Upper lobe of right lung (tissue), 1 donor: ENCODE data around the gene FSHR. TPM values are rescaled to one million over a fixed set of nuclear protein-coding genes. Genes with fewer than 3 reads are reported as not detected.

ENCODE experiments used
- ATAC-seq: fragments of 200-7000 bp; cut with Tn5 transposase; one replicate; pipeline ENCODE4 v1.9.1; 2020; ENCODE audit warnings: mild to moderate bottlenecking, moderate library complexity
- DNase-seq: peaks from one replicate; pipeline ENCODE4 v3.0.0-alpha.2; 2020
- H3K27ac ChIP-seq: fragments of 200-600 bp; one replicate; pipeline ENCODE4 v1.8.0; 2022
- H3K27me3 ChIP-seq: fragments of 200-600 bp; one replicate; pipeline ENCODE4 v1.8.0; 2022; ENCODE audit warnings: mild to moderate bottlenecking
- H3K36me3 ChIP-seq: fragments of 200-600 bp; one replicate; pipeline ENCODE4 v1.8.0; 2022
- H3K4me1 ChIP-seq: fragments of 200-600 bp; one replicate; pipeline ENCODE4 v1.8.0; 2022
- H3K4me3 ChIP-seq: fragments of 200-600 bp; one replicate; pipeline ENCODE4 v1.8.0; 2022; ENCODE audit warnings: mild to moderate bottlenecking
- H3K9me3 ChIP-seq: fragments of 200-600 bp; one replicate; pipeline ENCODE4 v1.8.0; 2022
- CTCF ChIP-seq: fragments of 200-600 bp; IDR thresholded peaks from one replicate; pipeline ENCODE4 v1.8.0; 2022; ENCODE audit warnings: antibody characterized with exemption
- intact Hi-C: fragments of 100-400 bp; cut with DNase I; formaldehyde crosslinking; loops from one replicate; pipeline ENCODE4 v1.11.0; 2022
- total RNA-seq: library from RNA; stranded (reverse); fragmentation: NEBNext Ultra II Directional; extraction: Animal tissue kit (Norgen Biotek cat#: 25700); gene quantifications from one replicate; pipeline ENCODE4 v1.2.1, GENCODE V29; 2021
- donor health status: DM: no; HTN: yes; CAD: no; lungs with severe emphysema.

Gene FSHR
- total RNA-seq, 1 donor from 2014 or later, result not detected

DNA sequence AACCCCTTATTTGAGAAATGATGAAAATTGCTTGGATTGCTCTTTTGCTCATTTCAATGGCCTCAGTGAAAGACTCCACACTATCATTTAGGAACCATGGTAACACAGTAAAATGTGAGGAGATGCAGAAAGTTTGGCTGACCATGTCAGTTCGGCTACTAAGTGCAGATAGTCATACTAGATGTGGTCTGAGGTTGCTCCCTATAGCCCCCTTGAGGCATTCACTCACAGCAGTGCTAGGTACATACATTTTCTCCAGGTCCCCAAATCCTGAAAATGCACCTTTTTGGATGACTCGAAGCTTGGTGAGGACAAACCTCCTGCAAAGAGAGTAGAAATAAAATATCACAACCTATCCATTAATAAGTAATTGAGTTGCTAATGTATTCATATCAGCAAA is 86.3 kb downstream of the FSHR start:
- ATAC-seq (no peak), DNase-seq (no peak)
- Histone ChIP-seq H3K27ac (no peak overlapping the region), H3K36me3 (no peaks in the 10 kb centered on the region), H3K4me3 (no peak overlapping the region), H3K27me3 (no peaks in the 10 kb centered on the region), H3K4me1 (no peaks in the 10 kb centered on the region), H3K9me3 (no peaks in the 10 kb centered on the region)
- no peak for TF ChIP-seq CTCF
- intact Hi-C loops, result no loop called here

- intact Hi-C loops, result no loop called here
- DNase-seq, result no peak
- Histone ChIP-seq H3K36me3 (no peaks in the 10 kb centered on the region), H3K9me3 (peaks cover 8% of the 10 kb centered on the region), H3K27ac (no peak overlapping the region), H3K4me3 (no peak overlapping the region), H3K27me3 (no peaks in the 10 kb centered on the region), H3K4me1 (no peaks in the 10 kb centered on the region)
- no peak for ATAC-seq
- TF ChIP-seq CTCF, result no peak
Observed at GRCh38 chr2:49053156-49053555, 101.2 kb downstream of the FSHR start.

- no peaks in the 10 kb centered on the region for H3K4me1 ChIP-seq
- no peak for DNase-seq
- no peak for ATAC-seq
- intact Hi-C loops, result no loop called here
- no peaks in the 10 kb centered on the region for H3K9me3 ChIP-seq
- no peaks in the 10 kb centered on the region for H3K36me3 ChIP-seq
- no peak overlapping the region for H3K27ac ChIP-seq
- TF ChIP-seq CTCF, result no peak
- no peaks in the 10 kb centered on the region for H3K27me3 ChIP-seq
- H3K4me3 ChIP-seq, result no peak overlapping the region
Observed at GRCh38 chr2:49050265-49050664, 104.0 kb downstream of the FSHR start.

DNA sequence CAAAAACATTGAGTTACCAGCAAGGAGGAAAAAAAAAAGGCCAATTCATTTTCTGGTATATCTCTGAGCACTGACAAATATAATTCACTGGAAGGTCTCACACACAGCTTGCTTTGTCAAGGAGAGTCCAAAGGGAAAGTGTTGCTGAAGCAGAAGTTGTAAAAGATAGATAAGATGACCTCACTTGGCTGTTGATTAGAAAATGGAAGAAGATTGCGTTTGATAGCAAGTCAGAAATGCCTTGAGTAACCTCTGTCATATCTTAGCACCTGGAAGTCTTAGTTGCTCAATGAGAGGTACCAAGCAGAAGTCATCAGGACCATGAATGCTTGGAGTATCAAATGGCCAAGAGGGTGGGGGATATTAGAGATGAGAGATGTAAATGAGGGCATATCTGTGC is 105.2 kb downstream of the FSHR start:
- DNase-seq (no peak), ATAC-seq (no peak)
- no peaks in the 10 kb centered on the region for H3K27me3 ChIP-seq
- no peaks in the 10 kb centered on the region for H3K9me3 ChIP-seq
- no peak overlapping the region for H3K4me3 ChIP-seq
- H3K27ac ChIP-seq, result no peak overlapping the region
- intact Hi-C loops, result no loop called here
- H3K36me3 ChIP-seq, result no peaks in the 10 kb centered on the region
- TF ChIP-seq CTCF, result no peak
- H3K4me1 ChIP-seq, result no peaks in the 10 kb centered on the region

- no peak for TF ChIP-seq CTCF
- Histone ChIP-seq H3K27ac (no peak overlapping the region), H3K9me3 (no peaks in the 10 kb centered on the region), H3K4me3 (no peak overlapping the region), H3K36me3 (no peaks in the 10 kb centered on the region), H3K27me3 (no peaks in the 10 kb centered on the region), H3K4me1 (no peaks in the 10 kb centered on the region)
- DNase-seq, result no peak
- no peak for ATAC-seq
- intact Hi-C loops, result no loop called here
Observed at GRCh38 chr2:49045083-49045482, 109.2 kb downstream of the FSHR start.

DNA sequence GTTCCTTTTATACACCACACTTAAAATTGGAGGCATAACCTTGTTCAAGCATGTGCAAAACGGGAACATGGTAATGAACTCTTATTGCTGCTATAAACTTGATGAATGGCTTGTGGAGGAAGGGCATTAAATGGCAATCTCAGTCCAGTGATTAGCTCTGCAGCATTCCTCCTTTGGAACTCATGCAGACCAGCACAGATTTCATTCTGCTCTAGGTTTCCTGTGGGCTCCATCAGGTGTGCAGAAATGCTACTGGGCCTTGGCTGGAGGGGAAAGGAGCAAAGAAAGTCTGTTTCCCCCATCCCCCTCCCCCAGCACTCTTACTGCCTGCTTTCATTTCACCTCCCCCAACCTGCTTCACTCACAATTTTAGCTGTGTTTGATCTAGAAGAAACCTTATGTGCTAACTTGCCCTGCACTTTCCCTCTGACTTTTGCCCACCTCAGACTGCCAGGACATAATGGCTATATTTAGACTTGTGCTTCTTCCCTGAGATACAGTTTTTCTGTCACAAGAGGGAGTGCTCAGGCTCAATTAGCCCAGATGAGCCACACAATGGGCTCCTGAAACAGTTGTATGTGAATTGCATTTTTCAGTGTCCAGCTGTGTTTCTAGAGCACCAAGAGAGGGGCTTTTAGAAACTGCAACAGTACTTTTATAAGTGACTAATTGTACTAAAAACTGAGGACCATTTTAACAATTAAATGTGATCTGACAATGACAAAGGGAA is 109.8 kb downstream of the FSHR start:
- intact Hi-C loops, result no loop called here
- ATAC-seq (no peak), DNase-seq (no peak)
- Histone ChIP-seq H3K27me3 (no peaks in the 10 kb centered on the region), H3K4me1 (no peaks in the 10 kb centered on the region), H3K4me3 (no peak overlapping the region), H3K36me3 (no peaks in the 10 kb centered on the region), H3K9me3 (no peaks in the 10 kb centered on the region), H3K27ac (no peak overlapping the region)
- TF ChIP-seq CTCF, result no peak
